Measurements from ENCODE around the gene DTNA. TPM values are rescaled to one million over a fixed set of nuclear protein-coding genes. Genes with fewer than 3 reads are reported as not detected.
"Not testable (repeated sequence)": the region's sequence is repeated elsewhere in the genome, so short reads cannot be mapped to it uniquely, and the experiment has no call there.

DTNA gene
- total RNA-seq, 1 donor from 2014 or later = not detected

DNA sequence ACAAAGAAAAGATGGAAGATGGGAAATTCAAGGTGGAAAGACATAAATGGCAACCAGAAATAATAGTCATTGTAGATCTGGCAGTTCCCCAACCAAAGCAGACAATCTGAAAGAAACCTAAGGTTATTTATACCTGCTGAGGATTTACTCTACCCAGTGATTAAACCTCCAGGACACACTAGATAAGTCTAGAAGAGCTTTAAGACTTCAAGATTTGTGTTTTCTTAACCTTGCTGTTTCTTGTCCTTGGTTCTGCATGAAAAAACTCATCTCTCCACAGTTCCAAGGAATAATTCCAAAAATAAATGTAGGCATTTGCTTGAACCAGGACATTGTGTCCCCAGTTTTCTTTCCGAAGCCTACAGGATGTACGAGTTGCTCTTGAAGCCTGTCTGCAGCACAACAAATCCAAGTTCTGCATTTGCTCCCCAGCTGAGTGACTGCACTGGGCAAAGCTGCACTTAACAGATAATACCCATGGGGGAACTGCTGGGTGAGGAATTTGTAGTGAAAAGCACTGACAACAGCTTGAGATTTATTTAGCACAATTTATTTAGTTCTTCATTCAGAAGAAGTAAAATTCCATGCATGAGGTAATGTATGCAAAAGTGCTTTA, 19.8 kb downstream of the DTNA start:
- Mint-ChIP-seq H3K36me3 (ENCODE audit: low read depth) (no peaks in the 10 kb centered on the region), H3K4me3 (no peak overlapping the region), H3K27ac (no peak overlapping the region), H3K4me1 (ENCODE audit: low read depth) (no peaks in the 10 kb centered on the region), H3K27me3 (ENCODE audit: insufficient read depth) (no peaks in the 10 kb centered on the region), H3K9me3 (no peaks in the 10 kb centered on the region)
- DNase-seq (ENCODE audit: low spot score) = no peak
- intact Hi-C loops (cut with micrococcal nuclease) = loop anchor here (2.0 kb wide), 1 partner anchor 59 kb away; no protein-coding TSS in a partner anchor

GRCh38 chr18:34730774-34731173, 20.7 kb downstream of the DTNA start:
- intact Hi-C loops (cut with micrococcal nuclease) = no loop called here
- Mint-ChIP-seq H3K27ac (no peak overlapping the region), H3K9me3 (no peaks in the 10 kb centered on the region), H3K4me3 (no peak overlapping the region), H3K27me3 (ENCODE audit: insufficient read depth) (peaks cover 1% of the 10 kb centered on the region), H3K36me3 (ENCODE audit: low read depth) (no peaks in the 10 kb centered on the region), H3K4me1 (ENCODE audit: low read depth) (no peaks in the 10 kb centered on the region)
- no peak for DNase-seq (ENCODE audit: low spot score)

DNA sequence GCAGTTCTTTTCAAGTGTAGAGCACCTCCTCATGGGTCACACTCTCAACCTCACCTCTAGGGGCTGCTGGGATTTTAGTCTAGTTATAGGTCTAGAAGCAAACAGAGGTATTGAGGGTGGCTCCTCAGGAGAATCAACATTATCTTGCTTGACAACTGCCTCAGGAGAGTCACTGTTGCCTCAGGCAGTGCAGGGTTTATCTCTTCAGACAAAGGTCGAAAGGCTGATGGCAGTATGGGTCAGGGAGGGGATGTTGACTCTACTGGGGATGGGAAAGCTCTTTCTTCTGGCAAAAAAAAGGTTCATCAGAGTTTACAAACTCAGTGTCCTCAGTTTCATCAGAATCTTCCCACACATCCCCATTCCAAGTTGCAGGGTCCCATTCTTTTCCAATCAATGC, 24.0 kb downstream of the DTNA start:
- Mint-ChIP-seq H3K4me3 (no peak overlapping the region), H3K4me1 (ENCODE audit: low read depth) (no peaks in the 10 kb centered on the region), H3K27me3 (ENCODE audit: insufficient read depth) (peaks cover 3% of the 10 kb centered on the region), H3K9me3 (no peaks in the 10 kb centered on the region), H3K27ac (no peak overlapping the region), H3K36me3 (ENCODE audit: low read depth) (no peaks in the 10 kb centered on the region)
- DNase-seq (ENCODE audit: low spot score) = no peak
- intact Hi-C loops (cut with micrococcal nuclease) = no loop called here

GRCh38 chr18:34734526-34734925, 24.4 kb downstream of the DTNA start:
- H3K9me3 Mint-ChIP-seq; intact Hi-C loops (cut with micrococcal nuclease); H3K27me3 Mint-ChIP-seq (ENCODE audit: insufficient read depth); H3K36me3 Mint-ChIP-seq (ENCODE audit: low read depth); H3K4me3 Mint-ChIP-seq; H3K27ac Mint-ChIP-seq; H3K4me1 Mint-ChIP-seq (ENCODE audit: low read depth); DNase-seq (ENCODE audit: low spot score): not testable (repeated sequence)

GRCh38 chr18:34738175-34738894, 28.2 kb downstream of the DTNA start:
- no peaks in the 10 kb centered on the region for H3K36me3 Mint-ChIP-seq (ENCODE audit: low read depth)
- no peaks in the 10 kb centered on the region for H3K9me3 Mint-ChIP-seq
- H3K4me3 Mint-ChIP-seq = no peak overlapping the region
- no peaks in the 10 kb centered on the region for H3K4me1 Mint-ChIP-seq (ENCODE audit: low read depth)
- H3K27me3 Mint-ChIP-seq (ENCODE audit: insufficient read depth) = peaks cover 6% of the 10 kb centered on the region
- DNase-seq (ENCODE audit: low spot score) = no peak
- no peak overlapping the region for H3K27ac Mint-ChIP-seq
- intact Hi-C loops (cut with micrococcal nuclease) = no loop called here

DNA sequence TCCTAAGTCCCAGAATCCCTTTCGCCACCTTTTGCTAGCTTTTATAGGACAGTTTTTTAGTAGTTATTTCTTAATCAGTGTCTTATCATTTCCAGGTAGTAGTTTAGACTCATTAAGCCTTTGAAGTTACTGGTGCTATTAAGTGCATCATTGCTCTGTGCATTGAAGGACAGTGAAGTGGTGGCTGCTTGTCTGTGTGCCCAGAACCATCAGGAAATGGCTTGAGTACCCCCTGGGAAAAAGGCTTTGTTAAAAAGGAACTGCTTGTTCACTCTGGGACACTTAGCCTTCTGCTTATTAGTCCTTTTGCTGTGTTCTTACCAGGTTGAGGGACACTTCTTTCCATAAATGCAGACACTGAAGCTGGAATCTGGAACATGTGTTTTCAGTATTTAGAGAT, 30.0 kb downstream of the DTNA start:
- H3K36me3 Mint-ChIP-seq (ENCODE audit: low read depth) = no peaks in the 10 kb centered on the region
- no peaks in the 10 kb centered on the region for H3K4me1 Mint-ChIP-seq (ENCODE audit: low read depth)
- no peaks in the 10 kb centered on the region for H3K9me3 Mint-ChIP-seq
- H3K27me3 Mint-ChIP-seq (ENCODE audit: insufficient read depth) = peaks cover 8% of the 10 kb centered on the region
- no peak overlapping the region for H3K27ac Mint-ChIP-seq
- DNase-seq (ENCODE audit: low spot score) = no peak
- intact Hi-C loops (cut with micrococcal nuclease) = no loop called here
- H3K4me3 Mint-ChIP-seq = no peak overlapping the region

- H3K9me3 Mint-ChIP-seq = no peaks in the 10 kb centered on the region
- intact Hi-C loops (cut with micrococcal nuclease) = no loop called here
- H3K4me3 Mint-ChIP-seq = no peak overlapping the region
- peaks cover 7% of the 10 kb centered on the region for H3K27me3 Mint-ChIP-seq (ENCODE audit: insufficient read depth)
- no peaks in the 10 kb centered on the region for H3K36me3 Mint-ChIP-seq (ENCODE audit: low read depth)
- DNase-seq (ENCODE audit: low spot score) = no peak
- H3K4me1 Mint-ChIP-seq (ENCODE audit: low read depth) = no peaks in the 10 kb centered on the region
- H3K27ac Mint-ChIP-seq = no peak overlapping the region
Measured at GRCh38 chr18:34740724-34741123, 30.6 kb downstream of the DTNA start.

- Mint-ChIP-seq H3K4me1 (ENCODE audit: low read depth) (no peaks in the 10 kb centered on the region), H3K27ac (no peak overlapping the region), H3K4me3 (no peak overlapping the region), H3K36me3 (ENCODE audit: low read depth) (no peaks in the 10 kb centered on the region), H3K9me3 (no peaks in the 10 kb centered on the region), H3K27me3 (ENCODE audit: insufficient read depth) (peaks cover 4% of the 10 kb centered on the region)
- no peak for DNase-seq (ENCODE audit: low spot score)
- intact Hi-C loops (cut with micrococcal nuclease) = no loop called here
Measured at GRCh38 chr18:34741401-34741800, 31.3 kb downstream of the DTNA start.

- no peak overlapping the region for H3K27ac Mint-ChIP-seq
- no peaks in the 10 kb centered on the region for H3K9me3 Mint-ChIP-seq
Measured at GRCh38 chr18:34742891-34743341, 32.8 kb downstream of the DTNA start.

DNA sequence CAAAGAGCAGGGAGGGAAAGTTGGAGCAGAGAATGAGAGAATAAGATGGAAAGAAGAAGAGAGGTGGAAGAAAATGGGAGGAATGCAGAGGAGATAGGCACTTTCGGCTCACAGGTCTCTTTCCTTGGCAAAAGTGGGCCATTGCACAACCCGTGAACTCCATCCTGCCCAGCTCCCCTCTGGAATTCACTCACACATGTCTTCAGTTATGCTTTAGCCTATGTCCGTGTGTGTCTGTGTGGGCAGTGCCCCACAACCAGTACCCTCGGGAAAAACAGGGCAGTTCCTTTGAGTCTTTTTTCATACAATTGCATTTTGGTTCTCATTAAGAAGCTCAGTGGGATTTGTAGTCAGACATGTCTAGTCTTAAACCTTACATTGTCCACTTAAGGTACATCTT, 34.5 kb downstream of the DTNA start:
- H3K4me3 Mint-ChIP-seq = no peak overlapping the region
- intact Hi-C loops (cut with micrococcal nuclease) = no loop called here
- H3K27ac Mint-ChIP-seq = no peak overlapping the region
- H3K36me3 Mint-ChIP-seq (ENCODE audit: low read depth) = no peaks in the 10 kb centered on the region
- no peaks in the 10 kb centered on the region for H3K4me1 Mint-ChIP-seq (ENCODE audit: low read depth)
- DNase-seq (ENCODE audit: low spot score) = no peak
- H3K9me3 Mint-ChIP-seq = no peaks in the 10 kb centered on the region
- H3K27me3 Mint-ChIP-seq (ENCODE audit: insufficient read depth) = peaks cover 4% of the 10 kb centered on the region

More at GRCh38 chr18:34742891-34743341, 32.8 kb downstream of the DTNA start:
- Mint-ChIP-seq H3K4me3 (no peak overlapping the region), H3K27me3 (ENCODE audit: insufficient read depth) (peaks cover 4% of the 10 kb centered on the region), H3K36me3 (ENCODE audit: low read depth) (no peaks in the 10 kb centered on the region), H3K4me1 (ENCODE audit: low read depth) (no peaks in the 10 kb centered on the region)
- DNase-seq (ENCODE audit: low spot score) = no peak
- intact Hi-C loops (cut with micrococcal nuclease) = no loop called here

- no peaks in the 10 kb centered on the region for H3K9me3 Mint-ChIP-seq
- H3K4me1 Mint-ChIP-seq (ENCODE audit: low read depth) = no peaks in the 10 kb centered on the region
- H3K4me3 Mint-ChIP-seq = no peak overlapping the region
- H3K27ac Mint-ChIP-seq = no peak overlapping the region
- H3K27me3 Mint-ChIP-seq (ENCODE audit: insufficient read depth) = peaks cover 4% of the 10 kb centered on the region
- H3K36me3 Mint-ChIP-seq (ENCODE audit: low read depth) = no peaks in the 10 kb centered on the region
- no peak for DNase-seq (ENCODE audit: low spot score)
- intact Hi-C loops (cut with micrococcal nuclease) = no loop called here
Measured at GRCh38 chr18:34746614-34747013, 36.5 kb downstream of the DTNA start.

- Mint-ChIP-seq H3K27ac (no peak overlapping the region), H3K36me3 (ENCODE audit: low read depth) (no peaks in the 10 kb centered on the region), H3K27me3 (ENCODE audit: insufficient read depth) (peaks cover 2% of the 10 kb centered on the region), H3K4me1 (ENCODE audit: low read depth) (no peaks in the 10 kb centered on the region), H3K4me3 (no peak overlapping the region), H3K9me3 (no peaks in the 10 kb centered on the region)
- intact Hi-C loops (cut with micrococcal nuclease) = no loop called here
- no peak for DNase-seq (ENCODE audit: low spot score)
Measured at GRCh38 chr18:34749721-34750120, 39.6 kb downstream of the DTNA start.

DNA sequence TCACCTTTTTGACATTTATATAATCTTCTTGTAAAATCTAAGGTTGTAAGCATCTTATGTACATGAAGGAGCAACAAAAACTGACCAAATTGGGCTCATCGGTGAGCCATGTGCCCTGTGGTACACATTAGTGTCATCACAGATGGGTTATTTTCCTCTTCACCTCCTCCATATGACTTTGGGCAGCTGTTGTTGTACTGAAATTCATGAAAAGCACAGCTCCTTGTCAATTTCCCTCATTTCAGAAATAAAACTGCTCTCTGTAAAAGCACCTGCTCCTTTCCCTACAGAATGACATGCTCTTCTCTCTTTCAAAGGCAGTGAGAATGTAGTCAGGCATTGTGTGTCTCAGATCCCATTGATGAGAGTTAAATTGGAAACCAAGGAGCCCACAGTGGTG, 42.0 kb downstream of the DTNA start:
- Mint-ChIP-seq H3K27ac (no peak overlapping the region), H3K36me3 (ENCODE audit: low read depth) (no peaks in the 10 kb centered on the region), H3K4me3 (no peak overlapping the region), H3K9me3 (no peaks in the 10 kb centered on the region), H3K4me1 (ENCODE audit: low read depth) (no peaks in the 10 kb centered on the region), H3K27me3 (ENCODE audit: insufficient read depth) (peaks cover 2% of the 10 kb centered on the region)
- intact Hi-C loops (cut with micrococcal nuclease) = no loop called here
- DNase-seq (ENCODE audit: low spot score) = no peak

All from activated T-helper 1 cell treated with anti-CD3 and anti-CD28 coated beads, Interleukin-12 subunit alpha, Interleukin-12 subunit beta, Interleukin-2, Interleukin-4 antibody, amounts not matched to agents 30 ng/mL and 10 ng/mL and 1 ng/mL, durations not matched to agents 14 hours and 24 hours and 36 hours (primary cell).